HG02840 (cell line): ENCODE data around the gene ACBD6.

Source experiments
- ATAC-seq: cut with Tn5 transposase; IDR thresholded peaks from one replicate; pipeline ENCODE4 v1.9.1; 2021; ENCODE audit warnings: mild to moderate bottlenecking, moderate library complexity, moderate number of reproducible peaks; ENCODE audit not compliant: unreplicated experiment, low FRiP score

Gene ACBD6

GRCh38 chr1:180277476-180278193 is 224.7 kb downstream of the ACBD6 start:
- ATAC-seq: no peak

GRCh38 chr1:180275726-180276125 is 226.7 kb downstream of the ACBD6 start:
- ATAC-seq: no peak

GRCh38 chr1:180274221-180274620 is 228.2 kb downstream of the ACBD6 start:
- no peak for ATAC-seq

GRCh38 chr1:180273066-180273465 is 229.3 kb downstream of the ACBD6 start:
- ATAC-seq: no peak

- ATAC-seq: no peak
Observed at GRCh38 chr1:180272395-180272794, 230.0 kb downstream of the ACBD6 start.

GRCh38 chr1:180271272-180272255 is 230.8 kb downstream of the ACBD6 start:
- no peak for ATAC-seq

- ATAC-seq: no peak
Observed at GRCh38 chr1:180270530-180271271, 231.7 kb downstream of the ACBD6 start.

GRCh38 chr1:180269645-180270529 is 232.5 kb downstream of the ACBD6 start:
- no peak for ATAC-seq

- no peak for ATAC-seq
Observed at GRCh38 chr1:180268556-180269075, 233.8 kb downstream of the ACBD6 start.

- ATAC-seq: no peak
Observed at GRCh38 chr1:180267761-180268555, 234.4 kb downstream of the ACBD6 start.

GRCh38 chr1:180267211-180267561 is 235.2 kb downstream of the ACBD6 start:
- ATAC-seq: no peak

- no peak for ATAC-seq
Observed at GRCh38 chr1:180266275-180267210, 235.8 kb downstream of the ACBD6 start.

- no peak for ATAC-seq
Observed at GRCh38 chr1:180265871-180266270, 236.5 kb downstream of the ACBD6 start.

- no peak for ATAC-seq
Observed at GRCh38 chr1:180265201-180265600, 237.2 kb downstream of the ACBD6 start.

- no peak for ATAC-seq
Observed at GRCh38 chr1:180264595-180264994, 237.8 kb downstream of the ACBD6 start.

GRCh38 chr1:180262628-180263488 is 239.5 kb downstream of the ACBD6 start:
- no peak for ATAC-seq
